HAP-1 (cell line): ENCODE measurements around the gene KLF15.

Experiments
- DNase-seq, 2 experiments: peaks; one replicate each; pipeline ENCODE4 v3.0.0-alpha.2; 2016 to 2020; ENCODE audit warnings: low spot score in 2 of 2
- H3K27me3 ChIP-seq: fragments of 250-450 bp; sonication (Bioruptor Pico); 2 replicates; pipeline ENCODE4 v1.5.1; 2020; ENCODE audit warnings: low read depth, mild to moderate bottlenecking, moderate library complexity
- H3K36me3 ChIP-seq: fragments of 250-450 bp; sonication (Bioruptor Pico); replicated peaks from 2 replicates; pipeline ENCODE4 v1.5.1; 2020; ENCODE audit warnings: mild to moderate bottlenecking
- H3K4me1 ChIP-seq: fragments of 250-450 bp; sonication (Bioruptor Pico); 2 replicates; pipeline ENCODE4 v1.5.1; 2020; ENCODE audit warnings: mild to moderate bottlenecking
- H3K4me3 ChIP-seq: fragments of 250-450 bp; sonication (Bioruptor Pico); 2 replicates; pipeline ENCODE4 v1.5.1; 2020; ENCODE audit warnings: mild to moderate bottlenecking, moderate library complexity
- H3K9me3 ChIP-seq: fragments of 250-450 bp; sonication (Bioruptor Pico); 2 replicates; pipeline ENCODE4 v1.5.1; 2020; ENCODE audit warnings: mild to moderate bottlenecking, moderate library complexity
- in situ Hi-C: fragments of 300-500 bp; cut with MboI; formaldehyde crosslinking; loops from 3 replicates; pipeline ENCODE4 v1.14.3; 2020; ENCODE audit warnings: low sequenced_read_pairs, inconsistent platforms, mixed read lengths

The KLF15 gene

GRCh38 chr3:126351086-126351770 lies 6.0 kb downstream of the KLF15 start:
- Histone ChIP-seq H3K4me1 (peaks cover 6% of the 10 kb centered on the region), H3K27me3 (no peaks in the 10 kb centered on the region), H3K4me3 (no peak overlapping the region), H3K9me3 (no peaks in the 10 kb centered on the region), H3K36me3 (peaks cover 21% of the 10 kb centered on the region)
- peak in 1 of 2 experiments; percentile 6 for DNase-seq
- in situ Hi-C loops: no loop called here

GRCh38 chr3:126350502-126351085 lies 6.6 kb downstream of the KLF15 start:
- peaks cover 21% of the 10 kb centered on the region for H3K36me3 ChIP-seq
- peaks cover 4% of the 10 kb centered on the region for H3K4me1 ChIP-seq
- in situ Hi-C loops: no loop called here
- no peaks in the 10 kb centered on the region for H3K9me3 ChIP-seq
- H3K4me3 ChIP-seq: no peak overlapping the region
- DNase-seq: peak in 1 of 2 experiments; percentile 6
- H3K27me3 ChIP-seq: no peaks in the 10 kb centered on the region

DNA sequence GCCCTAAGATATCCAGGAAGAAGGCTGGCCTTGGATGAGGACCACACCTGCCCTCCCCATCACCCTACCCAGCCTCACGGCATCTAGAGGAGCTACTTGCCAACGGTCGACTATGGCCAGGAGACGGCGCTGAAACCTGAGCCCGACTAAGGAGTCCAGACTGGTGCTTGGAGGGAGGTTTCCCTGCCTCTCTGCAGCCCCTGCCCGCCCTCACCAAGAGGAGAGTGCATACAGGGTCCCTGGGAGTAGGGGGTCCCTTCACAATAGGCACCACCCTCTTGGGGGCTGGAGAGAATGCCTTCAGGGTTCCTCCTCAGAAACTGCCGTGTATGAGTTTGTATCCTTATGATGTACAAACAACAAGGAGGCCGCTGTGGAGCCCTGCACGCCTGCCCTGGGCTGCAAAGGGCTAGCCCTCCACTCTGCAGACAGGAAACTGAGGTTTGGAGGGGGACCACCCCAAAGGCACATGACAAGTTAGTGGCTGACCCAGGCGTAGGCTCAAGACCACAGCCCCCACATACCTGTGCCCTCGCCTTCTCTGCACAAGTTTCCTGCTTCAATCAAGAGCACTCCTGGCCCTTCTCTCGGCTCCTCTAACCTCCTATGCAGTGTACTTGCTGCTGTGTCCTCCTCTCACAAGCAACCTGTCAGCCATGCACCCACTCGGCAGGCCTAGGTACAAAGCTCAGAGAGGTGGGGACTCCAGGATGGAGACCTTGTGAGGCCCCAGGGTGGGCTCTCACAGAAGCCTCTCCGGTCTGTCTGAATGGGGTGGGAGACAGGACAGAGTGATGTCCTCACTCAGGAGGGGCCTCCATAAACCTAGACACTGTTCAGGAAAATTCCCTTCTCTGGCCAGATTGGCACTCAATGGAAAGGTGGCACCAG lies 7.4 kb downstream of the KLF15 start:
- H3K36me3 ChIP-seq: peaks cover 18% of the 10 kb centered on the region
- no peaks in the 10 kb centered on the region for H3K9me3 ChIP-seq
- no peaks in the 10 kb centered on the region for H3K27me3 ChIP-seq
- no peak overlapping the region for H3K4me3 ChIP-seq
- in situ Hi-C loops: no loop called here
- peak in 1 of 2 experiments; percentile 7 for DNase-seq
- H3K4me1 ChIP-seq: no peaks in the 10 kb centered on the region

- peak in 1 of 2 experiments; percentile 6 for DNase-seq
- in situ Hi-C loops: no loop called here
- H3K4me3 ChIP-seq: no peak overlapping the region
- no peaks in the 10 kb centered on the region for H3K9me3 ChIP-seq
- H3K36me3 ChIP-seq: peaks cover 18% of the 10 kb centered on the region
- H3K27me3 ChIP-seq: no peaks in the 10 kb centered on the region
- no peaks in the 10 kb centered on the region for H3K4me1 ChIP-seq
These were observed 8.1 kb downstream of the KLF15 start for GRCh38 chr3:126349071-126349470.

- no peaks in the 10 kb centered on the region for H3K4me1 ChIP-seq
- in situ Hi-C loops: no loop called here
- no peak overlapping the region for H3K4me3 ChIP-seq
- no peaks in the 10 kb centered on the region for H3K9me3 ChIP-seq
- no peaks in the 10 kb centered on the region for H3K27me3 ChIP-seq
- peak in 1 of 2 experiments; percentile 44 for DNase-seq
- H3K36me3 ChIP-seq: peaks cover 18% of the 10 kb centered on the region
These were observed 8.8 kb downstream of the KLF15 start for GRCh38 chr3:126348308-126348920.

- in situ Hi-C loops: no loop called here
- H3K36me3 ChIP-seq: peaks cover 18% of the 10 kb centered on the region
- no peaks in the 10 kb centered on the region for H3K27me3 ChIP-seq
- no peaks in the 10 kb centered on the region for H3K9me3 ChIP-seq
- peak in 1 of 2 experiments; percentile 4 for DNase-seq
- H3K4me1 ChIP-seq: no peaks in the 10 kb centered on the region
- no peak overlapping the region for H3K4me3 ChIP-seq
These were observed 9.6 kb downstream of the KLF15 start for GRCh38 chr3:126347543-126348161.

DNA sequence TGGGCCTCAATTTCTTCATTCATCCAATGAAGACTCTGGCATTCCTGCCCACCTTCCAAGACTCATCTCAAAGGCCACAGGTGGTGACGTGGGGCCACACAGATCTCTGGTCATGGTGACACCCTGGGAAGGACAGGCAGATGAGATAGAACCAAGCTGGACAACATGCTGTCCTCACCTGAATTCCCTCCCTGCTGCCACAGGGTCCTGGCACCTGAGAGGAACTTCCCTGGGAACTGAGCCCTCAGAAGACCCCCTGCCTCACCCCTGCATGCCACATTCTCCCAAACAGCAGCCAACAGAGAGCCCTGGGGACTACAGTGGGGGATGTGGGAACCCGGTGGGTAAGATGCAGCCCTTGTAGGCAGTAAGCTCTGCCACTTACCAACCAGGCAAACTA lies 10.7 kb downstream of the KLF15 start:
- peak in 1 of 2 experiments; percentile 2 for DNase-seq
- in situ Hi-C loops: no loop called here
- no peaks in the 10 kb centered on the region for H3K9me3 ChIP-seq
- no peak overlapping the region for H3K4me3 ChIP-seq
- H3K36me3 ChIP-seq: peaks cover 7% of the 10 kb centered on the region
- no peaks in the 10 kb centered on the region for H3K4me1 ChIP-seq
- H3K27me3 ChIP-seq: no peaks in the 10 kb centered on the region

DNA sequence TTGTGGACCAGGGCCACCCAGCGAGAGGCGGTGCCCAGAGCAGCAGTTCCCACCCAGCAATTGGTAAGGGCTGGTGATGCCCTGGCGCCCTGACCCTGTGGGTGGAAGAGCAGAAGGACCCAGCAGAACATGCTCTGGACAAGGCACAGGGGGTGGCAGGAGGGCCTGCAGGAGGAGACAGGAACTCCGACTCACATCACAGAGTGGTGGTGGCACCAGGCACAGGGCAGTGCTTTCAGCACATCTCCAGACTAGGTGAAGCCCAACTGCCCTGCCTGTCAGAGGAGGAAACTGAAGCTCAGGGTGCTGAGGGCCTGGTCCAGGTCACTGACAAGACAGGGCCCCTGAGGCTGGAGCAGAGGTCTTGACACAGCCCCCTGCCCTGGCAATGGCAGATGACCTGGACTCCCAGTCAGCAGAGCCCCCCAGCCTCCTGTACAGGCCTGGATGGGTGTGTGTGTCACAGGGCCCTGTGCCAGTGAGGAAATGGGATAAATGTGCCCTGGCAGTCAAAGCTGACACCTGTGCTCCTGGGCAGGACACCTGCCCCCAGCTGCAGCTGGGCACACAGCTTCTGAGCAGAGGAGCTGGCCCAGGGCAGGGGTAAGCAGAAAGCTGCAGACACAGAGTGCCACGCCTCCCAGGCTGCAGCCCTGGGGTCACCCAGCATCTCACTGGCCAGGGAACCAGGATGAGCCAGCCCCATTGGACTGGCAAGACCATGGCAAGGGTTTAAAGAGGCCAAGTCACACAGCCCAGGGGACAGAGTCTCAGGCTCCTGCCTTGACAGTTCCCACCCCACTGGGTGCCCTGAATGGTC lies 11.4 kb downstream of the KLF15 start:
- H3K4me3 ChIP-seq: no peak overlapping the region
- in situ Hi-C loops: no loop called here
- no peaks in the 10 kb centered on the region for H3K27me3 ChIP-seq
- no peaks in the 10 kb centered on the region for H3K4me1 ChIP-seq
- H3K36me3 ChIP-seq: peaks cover 3% of the 10 kb centered on the region
- peak in 1 of 2 experiments; percentile 5 for DNase-seq
- no peaks in the 10 kb centered on the region for H3K9me3 ChIP-seq

GRCh38 chr3:126345231-126345630 lies 12.0 kb downstream of the KLF15 start:
- Histone ChIP-seq H3K4me1 (no peaks in the 10 kb centered on the region), H3K4me3 (no peak overlapping the region), H3K9me3 (no peaks in the 10 kb centered on the region), H3K36me3 (no peaks in the 10 kb centered on the region; the same call in none of the 2 replicates), H3K27me3 (no peaks in the 10 kb centered on the region)
- in situ Hi-C loops: no loop called here
- no peak for DNase-seq

DNA sequence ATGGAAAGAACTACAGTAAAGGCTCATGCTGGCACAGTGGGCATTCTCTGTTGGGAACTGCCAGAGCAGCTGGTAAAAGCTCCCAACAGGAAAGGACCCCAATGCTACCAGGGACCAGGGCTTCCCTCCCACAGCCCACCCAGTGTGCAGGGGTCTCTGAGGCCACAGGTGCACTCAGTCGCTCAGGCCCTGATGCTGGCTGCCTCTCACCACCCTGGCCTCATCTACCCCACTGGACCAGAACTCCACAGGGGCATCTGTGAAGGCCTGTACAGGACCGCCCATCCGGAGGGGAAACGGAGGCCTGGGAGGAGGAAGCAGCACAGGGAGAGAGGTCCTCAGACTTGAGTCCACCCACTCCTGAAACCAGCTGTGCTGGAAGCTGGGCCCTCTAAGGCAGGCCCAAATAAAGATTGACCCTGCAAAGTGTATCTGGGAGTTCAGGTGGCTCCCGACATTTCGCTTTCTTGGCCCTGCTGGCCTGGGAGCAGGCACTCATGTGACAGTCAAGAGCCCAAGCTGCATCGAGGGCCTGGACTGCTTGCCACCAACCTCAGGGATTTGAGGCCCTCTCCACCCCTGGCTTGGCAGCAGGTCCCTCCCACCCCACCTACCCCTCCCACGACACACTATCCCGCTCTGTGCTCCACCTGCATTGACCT lies 12.7 kb downstream of the KLF15 start:
- H3K27me3 ChIP-seq: no peaks in the 10 kb centered on the region
- peak in 1 of 2 experiments; percentile 5 for DNase-seq
- H3K4me3 ChIP-seq: no peak overlapping the region
- H3K4me1 ChIP-seq: no peaks in the 10 kb centered on the region
- no peaks in the 10 kb centered on the region; the same call in none of the 2 replicates for H3K36me3 ChIP-seq
- no peaks in the 10 kb centered on the region for H3K9me3 ChIP-seq
- in situ Hi-C loops: no loop called here

- peak in 1 of 2 experiments; percentile 2 for DNase-seq
- no peak overlapping the region for H3K4me3 ChIP-seq
- H3K4me1 ChIP-seq: no peaks in the 10 kb centered on the region
- no peaks in the 10 kb centered on the region for H3K9me3 ChIP-seq
- H3K27me3 ChIP-seq: no peaks in the 10 kb centered on the region
- in situ Hi-C loops: no loop called here
- H3K36me3 ChIP-seq: no peaks in the 10 kb centered on the region; the same call in 1 of the 2 replicates
These were observed 13.6 kb downstream of the KLF15 start for GRCh38 chr3:126343649-126344035.

DNA sequence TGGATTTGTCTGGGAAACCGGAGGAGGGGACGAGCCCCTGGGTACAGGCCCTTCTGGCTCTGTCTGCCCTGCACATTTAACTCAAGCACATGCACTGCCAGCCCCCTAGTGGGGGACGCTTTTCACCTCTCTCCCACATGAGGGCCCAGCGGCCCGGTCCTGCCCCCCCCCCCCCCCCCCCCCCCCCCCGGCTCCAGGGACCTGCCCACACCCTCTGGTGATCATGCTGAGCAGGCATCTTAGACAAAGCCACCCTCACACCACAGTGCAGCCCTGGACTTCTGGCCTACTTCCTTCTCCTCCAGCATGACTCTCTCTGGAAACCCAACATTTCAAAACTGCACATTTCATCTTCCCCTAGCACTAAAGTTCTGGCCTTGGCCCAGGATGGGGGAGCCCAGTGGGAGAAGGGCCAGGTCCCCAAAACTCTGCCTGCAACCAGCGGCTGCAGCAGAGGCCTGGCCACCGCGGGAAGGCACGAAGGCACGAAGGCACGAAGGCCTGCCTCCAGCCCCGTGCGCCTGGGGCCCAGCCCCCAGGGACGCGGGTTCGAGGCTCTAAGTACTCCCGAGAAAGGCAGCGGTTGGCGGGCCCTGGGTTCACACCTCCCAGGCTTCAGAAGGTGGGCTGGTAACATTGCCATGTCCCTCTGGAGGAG lies 14.1 kb downstream of the KLF15 start:
- H3K36me3 ChIP-seq: no peaks in the 10 kb centered on the region
- peak; percentile 16 to 70 for DNase-seq
- in situ Hi-C loops: no loop called here
- H3K27me3 ChIP-seq: 0 out of 2 replicates have a peak, but pooled peaks cover 3% of the 10 kb centered on the region
- no peaks in the 10 kb centered on the region for H3K4me1 ChIP-seq
- no peaks in the 10 kb centered on the region for H3K9me3 ChIP-seq
- H3K4me3 ChIP-seq: no peak overlapping the region
